ENCODE results near the gene RAB3IP. TPM values are rescaled to one million over a fixed set of nuclear protein-coding genes. Genes with fewer than 3 reads are reported as not detected.

RAB3IP gene
- total and polyA plus RNA-seq, 8 donors = 13.9 to 33.0 (median 22.1) TPM

DNA sequence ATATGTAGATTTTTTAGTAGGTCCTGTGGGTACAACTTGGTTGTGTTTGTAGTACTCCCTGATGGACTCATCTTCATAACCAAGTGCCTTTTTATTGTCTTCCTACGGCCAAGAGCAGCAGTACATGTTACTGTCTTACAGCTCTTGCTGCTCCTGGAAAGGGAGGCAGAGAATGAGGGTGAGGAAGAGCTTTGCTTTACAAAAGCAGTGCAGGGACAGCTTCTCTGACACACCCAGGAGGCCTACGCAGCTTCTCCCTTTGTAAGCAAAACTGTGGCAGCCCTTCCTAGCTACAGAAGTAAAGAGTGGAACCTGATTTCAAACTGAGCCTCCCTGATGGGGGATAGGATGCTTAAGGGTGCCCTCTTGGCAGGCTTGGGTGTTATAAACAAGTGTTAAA lies 104.9 kb downstream of the RAB3IP start:
- no peak for DNase-seq
- no peak for TF ChIP-seq EP300 (IDR thresholded peaks at IDR 0.05)
- TF ChIP-seq POLR2A (IDR thresholded peaks at IDR 0.05) = no peak
- TF ChIP-seq POLR2AphosphoS5 (IDR thresholded peaks at IDR 0.05) = no peak
- no peak for TF ChIP-seq CTCF (IDR thresholded peaks at IDR 0.05)

DNA sequence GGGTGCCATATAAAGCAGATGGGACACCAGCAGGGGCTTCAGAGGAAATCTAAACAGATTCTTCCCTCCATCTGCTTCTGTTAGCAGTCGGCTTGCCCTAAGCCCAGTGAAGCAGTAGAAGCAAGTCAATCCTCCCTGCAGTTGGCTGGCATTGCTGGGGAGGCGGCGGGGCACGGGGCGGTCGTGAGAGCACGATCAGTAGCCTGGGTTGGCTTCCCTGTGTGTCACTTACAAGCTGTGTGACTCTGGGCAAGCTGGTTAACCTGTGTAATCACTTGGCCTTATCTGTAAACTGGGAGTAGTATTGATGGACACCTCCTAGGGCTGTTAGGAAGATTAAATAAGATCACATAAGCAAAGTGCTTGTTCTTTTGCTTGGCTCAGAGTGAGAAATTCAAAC lies 105.8 kb downstream of the RAB3IP start:
- WGBS, 5 donors = 76 to 94% (median 90%) methylated on average over 5 to 7 of the region's 7 CpGs
- no peak overlapping the region for H3K27ac ChIP-seq
- no peak for TF ChIP-seq EP300 (IDR thresholded peaks at IDR 0.05)
- no peak for TF ChIP-seq CTCF (IDR thresholded peaks at IDR 0.05)
- H3K4me3 ChIP-seq = no peak overlapping the region
- no peak for DNase-seq
- H3K27me3 ChIP-seq = peaks cover 0 to 4% (median 0%) of the 10 kb centered on the region in 3 donors
- no peaks in the 10 kb centered on the region for H3K4me1 ChIP-seq
- H3K9me3 ChIP-seq = no peaks in the 10 kb centered on the region
- intact Hi-C loops (cut with DNase I; ENCODE audit: low total_unique reads) = no loop called here
- H3K36me3 ChIP-seq = no peaks in the 10 kb centered on the region

More for the DNA sequence above, 104.9 kb downstream of the RAB3IP start:
- intact Hi-C loops (cut with DNase I; ENCODE audit: low total_unique reads) = no loop called here
- Histone ChIP-seq H3K4me1 (no peaks in the 10 kb centered on the region), H3K9me3 (no peaks in the 10 kb centered on the region), H3K36me3 (no peaks in the 10 kb centered on the region), H3K4me3 (no peak overlapping the region), H3K27ac (no peak overlapping the region), H3K27me3 (peaks cover 0 to 4% (median 0%) of the 10 kb centered on the region in 3 donors)
- WGBS, 5 donors = 59 to 75% (median 70%) methylated on average over 2 of the region's 2 CpGs

- H3K4me1 ChIP-seq = no peaks in the 10 kb centered on the region
- intact Hi-C loops (cut with DNase I; ENCODE audit: low total_unique reads) = no loop called here
- H3K9me3 ChIP-seq = no peaks in the 10 kb centered on the region
- TF ChIP-seq CTCF (IDR thresholded peaks at IDR 0.05) = no peak
- TF ChIP-seq POLR2AphosphoS5 (IDR thresholded peaks at IDR 0.05) = no peak
- no peak for TF ChIP-seq EP300 (IDR thresholded peaks at IDR 0.05)
- no peak for TF ChIP-seq POLR2A (IDR thresholded peaks at IDR 0.05)
- no peaks in the 10 kb centered on the region for H3K36me3 ChIP-seq
- no peak for DNase-seq
- peaks cover 0 to 4% (median 0%) of the 10 kb centered on the region in 3 donors for H3K27me3 ChIP-seq
- H3K4me3 ChIP-seq = no peak overlapping the region
- WGBS, 5 donors = 81 to 93% (median 88%) methylated on average over 4 of the region's 4 CpGs
- no peak overlapping the region for H3K27ac ChIP-seq
Measured at GRCh38 chr12:69844836-69845235, 106.2 kb downstream of the RAB3IP start.

GRCh38 chr12:69846976-69847375 lies 108.3 kb downstream of the RAB3IP start:
- Histone ChIP-seq H3K27ac (no peak overlapping the region), H3K4me3 (no peak overlapping the region), H3K36me3 (no peaks in the 10 kb centered on the region), H3K27me3 (no peaks in the 10 kb centered on the region), H3K9me3 (no peaks in the 10 kb centered on the region), H3K4me1 (no peaks in the 10 kb centered on the region)
- no peak for DNase-seq
- intact Hi-C loops (cut with DNase I; ENCODE audit: low total_unique reads) = no loop called here
- TF ChIP-seq POLR2AphosphoS5 (IDR thresholded peaks at IDR 0.05) = no peak
- no peak for TF ChIP-seq EP300 (IDR thresholded peaks at IDR 0.05)
- TF ChIP-seq POLR2A (IDR thresholded peaks at IDR 0.05) = no peak
- no peak for TF ChIP-seq CTCF (IDR thresholded peaks at IDR 0.05)
